Measurements from ENCODE around the gene PDGFRB. TPM values are rescaled to one million over a fixed set of nuclear protein-coding genes. Genes with fewer than 3 reads are reported as not detected.

PDGFRB gene
- total and polyA plus RNA-seq, 2 of the 8 experiments (the other 6 are each of a cell fraction or from before 2014, with no cell fraction given) = 4.2 to 13.7 TPM

GRCh38 chr5:150114102-150114641 is 41.5 kb downstream of the PDGFRB start:
- H3K27ac ChIP-seq (ENCODE audit: low read depth, low read length) = no peak overlapping the region
- H3K79me1 ChIP-seq (ENCODE audit: low read depth, low read length) = no peaks in the 10 kb centered on the region
- H3K4me2 ChIP-seq (ENCODE audit: insufficient read depth in 1 of 2, low read depth in 2 of 2, low read length in 2 of 2) = no peak overlapping the region
- no peak overlapping the region for H4K91ac ChIP-seq (replicated peaks; ENCODE audit: insufficient read length, low read length)
- peak in 1 of 2 experiments; percentile 47 for DNase-seq (ENCODE audit: low read depth in 1 of 2, low spot score in 2 of 2)
- peak overlapping the region; percentile 45; the same call in 1 of the 2 replicates for H4K8ac ChIP-seq (ENCODE audit: extremely low read depth, insufficient read depth, low read length)
- TF ChIP-seq CTCF (IDR thresholded peaks at IDR 0.05; ENCODE audit: control extremely low read depth in 1 of 3, insufficient read depth in 1 of 3, low read depth in 1 of 3, low read length in 3 of 3) (peak in 1 of 3 experiments; percentile 41; a peak in 2 of 4 replicates), RAD21 (IDR thresholded peaks at IDR 0.05 in 1 of 2, conservative IDR thresholded peaks at IDR 0.05 in 1 of 2; ENCODE audit: low read depth in 2 of 2, low read length in 2 of 2) (peak in 1 of 2 experiments; percentile 19; a peak in 1 of 4 replicates), CTBP2 (IDR thresholded peaks at IDR 0.05; ENCODE audit: borderline replicate concordance, insufficient read depth, insufficient read length, low read length) (no peak)
- H3K18ac ChIP-seq (ENCODE audit: extremely low read depth, low read length) = no peak overlapping the region
- H3K23me2 ChIP-seq (ENCODE audit: low read depth, low read length) = no peaks in the 10 kb centered on the region
- H2AFZ ChIP-seq (ENCODE audit: low read length) = no peak overlapping the region
- 0 out of 2 replicates have a peak overlapping the region, but pooled peaks have one; percentile 46 for H2BK15ac ChIP-seq (ENCODE audit: low read length)
- H2BK12ac ChIP-seq (ENCODE audit: low read depth, low read length) = no peak overlapping the region
- no peak overlapping the region for H2BK5ac ChIP-seq (ENCODE audit: low read depth, low read length)
- no peaks in the 10 kb centered on the region for H3K9me3 ChIP-seq (ENCODE audit: insufficient read depth in 2 of 2, low read depth in 1 of 2, low read length in 1 of 2)
- no peak overlapping the region for H4K5ac ChIP-seq (ENCODE audit: insufficient read length, low read depth, low read length)
- WGBS, 2 experiments (ENCODE audit: extremely low coverage in 1 of 2, insufficient coverage in 1 of 2, insufficient read length in 1 of 2, insufficient replicate concordance in 2 of 2, low coverage in 1 of 2, low lambda C conversion rate in 2 of 2, missing lambda C conversion rate in 1 of 2) = 93% methylated on average over 11 of the region's 12 CpGs; no CpG with 5 or more reads in 1 of the 2 experiments
- H3K23ac ChIP-seq (ENCODE audit: insufficient read length) = no peak overlapping the region
- H3K4me3 ChIP-seq (ENCODE audit: extremely low read depth in 1 of 4, insufficient read depth in 2 of 4, low read depth in 3 of 4, low read length in 4 of 4) = no peak overlapping the region
- no peak overlapping the region for H2BK20ac ChIP-seq (ENCODE audit: low read length)
- H3K36me3 ChIP-seq (ENCODE audit: control insufficient read depth in 2 of 4, insufficient read depth in 4 of 4, low read length in 3 of 4) = no peaks in the 10 kb centered on the region
- no peak for FAIRE-seq
- ChIA-PET CTCF (ENCODE audit: partially characterized antibody) (interaction anchor here (0.6 to 4.6 kb wide), 21 partner anchors 9 to 319 kb away, joined by 3 to 20 read pairs (median 4); no protein-coding TSS in a partner anchor), POLR2A (ENCODE audit: partially characterized antibody) (no interaction called here)
- no peak overlapping the region for H3K14ac ChIP-seq (ENCODE audit: insufficient read length)
- no peak overlapping the region for H3K56ac ChIP-seq (replicated peaks; ENCODE audit: insufficient read length, low read depth, low read length)
- H3K4me1 ChIP-seq (replicated peaks in 1 of 4; ENCODE audit: control insufficient read depth in 3 of 4, insufficient read depth in 4 of 4, low read length in 3 of 4) = peaks cover 0 to 10% (median 2%) of the 10 kb centered on the region in 4 experiments; a peak in 3 of 7 replicates
- H3K9ac ChIP-seq (replicated peaks in 1 of 4; ENCODE audit: extremely low read depth in 1 of 4, low read depth in 3 of 4, low read length in 3 of 4) = no peak overlapping the region
- H3K4ac ChIP-seq (replicated peaks; ENCODE audit: insufficient read length, low read depth, low read length) = no peak overlapping the region
- no peak overlapping the region for H2AK5ac ChIP-seq (ENCODE audit: low read depth, low read length)
- no peaks in the 10 kb centered on the region for H4K20me1 ChIP-seq (replicated peaks in 1 of 2; ENCODE audit: control insufficient read depth in 1 of 2, insufficient read depth in 2 of 2, low read length in 2 of 2)
- no peaks in the 10 kb centered on the region for H3K79me2 ChIP-seq (ENCODE audit: control insufficient read depth in 1 of 2, insufficient read depth in 2 of 2, low read length in 2 of 2)
- no peaks in the 10 kb centered on the region for H3K27me3 ChIP-seq (replicated peaks in 1 of 4; ENCODE audit: control insufficient read depth in 3 of 4, extremely low read depth in 1 of 4, insufficient read depth in 3 of 4, low read length in 3 of 4)
- H2BK120ac ChIP-seq (replicated peaks; ENCODE audit: low read depth, low read length) = no peak overlapping the region

All from H1 (cell line).